PFSK-1 (cell line): ENCODE data around the gene PDE6H.

Source experiments
- FOXP2 ChIP-seq: optimal IDR thresholded peaks from 2 replicates; pipeline ENCODE3; 2011; ENCODE audit warnings: borderline replicate concordance, control low read depth, inconsistent platforms; ENCODE audit not compliant: insufficient read depth; ENCODE audit errors: extremely low read length, extremely low read depth
- POLR2AphosphoS5 ChIP-seq: IDR thresholded peaks from 2 replicates; pipeline ENCODE4 v1.6.1; 2012; ENCODE audit warnings: low read depth, mild to moderate bottlenecking, control low read depth, low read length, moderate library complexity
- SIN3A ChIP-seq: IDR thresholded peaks from 2 replicates; pipeline ENCODE4 v1.6.1; 2012; ENCODE audit warnings: mild to moderate bottlenecking, low read length, moderate library complexity, borderline replicate concordance; ENCODE audit not compliant: insufficient read depth
- TAF1 ChIP-seq: IDR thresholded peaks from 2 replicates; pipeline ENCODE4 v1.6.1; 2012; ENCODE audit warnings: low read length, control low read depth, borderline replicate concordance; ENCODE audit not compliant: insufficient read depth
- TF ChIP-seq, protein P1 (sequence below), 2 experiments: IDR thresholded peaks; 2 replicates each; pipeline versions ENCODE4 v1.6.1 to v1.8.0; 2011 to 2012; ENCODE audit warnings: low read depth in 2 of 2, low read length in 2 of 2, control low read depth in 1 of 2, inconsistent platforms in 1 of 2, mild to moderate bottlenecking in 1 of 2, moderate library complexity in 1 of 2; ENCODE audit not compliant: insufficient read depth in 1 of 2

Gene PDE6H

DNA sequence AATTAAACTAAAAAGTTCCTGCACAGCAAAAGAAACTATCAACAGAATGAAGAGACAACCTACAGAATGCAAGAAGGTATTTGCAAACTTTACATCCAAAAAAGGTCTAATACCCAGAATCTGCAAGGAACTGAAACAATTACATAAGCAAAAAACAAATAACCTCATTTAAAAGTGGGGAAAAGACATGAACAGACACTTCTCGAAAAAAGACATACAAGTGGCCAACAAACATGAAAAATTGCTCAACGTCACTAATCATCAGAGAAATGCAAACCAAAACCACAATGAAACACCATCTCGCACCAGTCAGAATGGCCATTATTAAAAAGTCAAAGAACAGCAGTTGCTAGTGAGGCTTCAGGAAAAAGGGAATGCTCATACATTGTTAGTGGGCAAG is 15.2 kb downstream of the PDE6H start:
- TF ChIP-seq, protein P1, sequence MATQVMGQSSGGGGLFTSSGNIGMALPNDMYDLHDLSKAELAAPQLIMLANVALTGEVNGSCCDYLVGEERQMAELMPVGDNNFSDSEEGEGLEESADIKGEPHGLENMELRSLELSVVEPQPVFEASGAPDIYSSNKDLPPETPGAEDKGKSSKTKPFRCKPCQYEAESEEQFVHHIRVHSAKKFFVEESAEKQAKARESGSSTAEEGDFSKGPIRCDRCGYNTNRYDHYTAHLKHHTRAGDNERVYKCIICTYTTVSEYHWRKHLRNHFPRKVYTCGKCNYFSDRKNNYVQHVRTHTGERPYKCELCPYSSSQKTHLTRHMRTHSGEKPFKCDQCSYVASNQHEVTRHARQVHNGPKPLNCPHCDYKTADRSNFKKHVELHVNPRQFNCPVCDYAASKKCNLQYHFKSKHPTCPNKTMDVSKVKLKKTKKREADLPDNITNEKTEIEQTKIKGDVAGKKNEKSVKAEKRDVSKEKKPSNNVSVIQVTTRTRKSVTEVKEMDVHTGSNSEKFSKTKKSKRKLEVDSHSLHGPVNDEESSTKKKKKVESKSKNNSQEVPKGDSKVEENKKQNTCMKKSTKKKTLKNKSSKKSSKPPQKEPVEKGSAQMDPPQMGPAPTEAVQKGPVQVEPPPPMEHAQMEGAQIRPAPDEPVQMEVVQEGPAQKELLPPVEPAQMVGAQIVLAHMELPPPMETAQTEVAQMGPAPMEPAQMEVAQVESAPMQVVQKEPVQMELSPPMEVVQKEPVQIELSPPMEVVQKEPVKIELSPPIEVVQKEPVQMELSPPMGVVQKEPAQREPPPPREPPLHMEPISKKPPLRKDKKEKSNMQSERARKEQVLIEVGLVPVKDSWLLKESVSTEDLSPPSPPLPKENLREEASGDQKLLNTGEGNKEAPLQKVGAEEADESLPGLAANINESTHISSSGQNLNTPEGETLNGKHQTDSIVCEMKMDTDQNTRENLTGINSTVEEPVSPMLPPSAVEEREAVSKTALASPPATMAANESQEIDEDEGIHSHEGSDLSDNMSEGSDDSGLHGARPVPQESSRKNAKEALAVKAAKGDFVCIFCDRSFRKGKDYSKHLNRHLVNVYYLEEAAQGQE (IDR thresholded peaks at IDR 0.05; ENCODE audit: insufficient read depth in 1 of 2, low read depth in 2 of 2, low read length in 2 of 2) = no peak
- TF ChIP-seq SIN3A = no peak

DNA sequence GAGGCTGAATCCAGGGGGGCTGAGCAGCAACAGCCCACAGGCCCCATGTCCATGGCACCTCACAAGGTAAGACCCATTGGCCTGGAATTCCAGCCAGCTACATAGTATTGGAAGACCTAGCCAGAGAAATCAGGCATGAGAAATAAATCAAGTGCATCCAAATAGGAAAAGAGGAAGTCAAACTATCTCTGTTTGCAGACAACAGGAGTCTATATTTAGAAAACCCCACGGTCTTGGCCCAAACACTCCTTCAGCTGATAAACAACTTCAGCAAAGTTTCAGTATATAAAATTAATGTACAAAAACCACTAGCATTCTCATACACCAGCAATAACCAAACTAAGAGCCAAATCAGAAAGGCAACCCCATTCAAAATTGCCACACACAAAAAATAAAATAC is 16.9 kb downstream of the PDE6H start:
- TF ChIP-seq, protein P1 (IDR thresholded peaks at IDR 0.05; ENCODE audit: insufficient read depth in 1 of 2, low read depth in 2 of 2, low read length in 2 of 2) = no peak
- TF ChIP-seq POLR2AphosphoS5 = no peak
- TF ChIP-seq FOXP2 = no peak
- TF ChIP-seq SIN3A = no peak

DNA sequence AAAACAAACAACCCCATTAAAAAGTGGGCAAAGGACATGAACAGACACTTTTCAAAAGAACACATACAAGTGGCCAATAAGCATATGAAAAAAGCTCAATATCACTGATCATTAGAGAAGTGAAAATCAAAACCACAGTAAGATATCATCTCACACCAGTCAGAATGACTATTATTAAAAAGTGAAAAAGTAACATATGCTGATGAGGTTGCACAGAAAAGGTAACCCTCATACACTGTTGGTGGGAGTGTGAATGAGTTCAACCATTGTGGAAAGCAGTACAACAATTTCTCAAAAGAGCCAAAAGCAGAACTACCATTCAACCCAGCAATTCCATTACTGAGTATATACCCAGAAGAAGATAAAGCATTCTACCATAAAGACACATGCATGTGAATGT is 18.2 kb downstream of the PDE6H start:
- TF ChIP-seq POLR2AphosphoS5 = no peak

- TF ChIP-seq, protein P1 (IDR thresholded peaks at IDR 0.05; ENCODE audit: insufficient read depth in 1 of 2, low read depth in 2 of 2, low read length in 2 of 2) = no peak
- no peak for TF ChIP-seq POLR2AphosphoS5
- TF ChIP-seq TAF1 = no peak
Observed at GRCh38 chr12:14992673-14993072, 19.8 kb downstream of the PDE6H start.

GRCh38 chr12:14993117-14993516 is 20.3 kb downstream of the PDE6H start:
- TF ChIP-seq SIN3A (no peak), TAF1 (no peak), POLR2AphosphoS5 (no peak), FOXP2 (no peak)
- TF ChIP-seq, protein P1 (IDR thresholded peaks at IDR 0.05; ENCODE audit: insufficient read depth in 1 of 2, low read depth in 2 of 2, low read length in 2 of 2) = no peak

DNA sequence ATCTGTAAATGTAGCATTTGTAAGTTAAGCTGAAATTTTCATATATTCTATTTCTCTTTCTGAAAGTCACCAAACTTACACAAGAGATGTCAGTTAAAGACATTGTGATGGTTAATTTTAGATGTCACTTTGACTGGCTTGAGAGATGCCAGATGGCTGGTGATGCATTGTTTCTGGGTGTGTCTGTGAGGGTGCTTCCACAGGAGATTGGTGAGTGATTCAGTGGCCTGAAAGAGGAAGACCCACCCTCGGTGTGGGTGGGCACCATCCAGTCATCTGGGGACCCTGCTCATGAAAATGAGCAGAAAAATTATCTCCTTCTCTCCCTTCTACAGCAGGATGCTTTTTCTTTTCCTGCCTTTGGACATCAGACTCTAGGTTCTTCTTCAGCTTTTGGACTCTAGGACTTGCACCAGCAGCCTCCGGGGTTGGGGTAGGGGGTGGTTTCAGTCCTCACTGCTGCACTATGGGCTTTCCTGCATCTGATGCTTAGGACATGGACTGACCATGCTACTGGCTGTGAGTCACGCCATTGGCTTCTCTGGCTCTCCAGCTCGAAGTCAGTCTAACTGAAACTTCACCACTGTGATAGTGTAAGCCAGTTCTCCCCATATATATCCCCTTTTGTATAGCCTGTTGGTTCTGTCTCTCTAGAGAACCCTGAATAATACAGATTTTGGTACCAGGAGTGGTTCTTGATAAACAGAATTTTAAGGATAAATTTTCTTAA is 20.9 kb downstream of the PDE6H start:
- TF ChIP-seq, protein P1 (IDR thresholded peaks at IDR 0.05; ENCODE audit: insufficient read depth in 1 of 2, low read depth in 2 of 2, low read length in 2 of 2) = no peak
- TF ChIP-seq FOXP2 = no peak
- TF ChIP-seq SIN3A = no peak
- TF ChIP-seq TAF1 = no peak
- no peak for TF ChIP-seq POLR2AphosphoS5
